Measurements from ENCODE around the gene CAV2. TPM values are rescaled to one million over a fixed set of nuclear protein-coding genes. Genes with fewer than 3 reads are reported as not detected.

CAV2 gene
- total RNA-seq, 2 experiments from 2014 or later, result not detected

DNA sequence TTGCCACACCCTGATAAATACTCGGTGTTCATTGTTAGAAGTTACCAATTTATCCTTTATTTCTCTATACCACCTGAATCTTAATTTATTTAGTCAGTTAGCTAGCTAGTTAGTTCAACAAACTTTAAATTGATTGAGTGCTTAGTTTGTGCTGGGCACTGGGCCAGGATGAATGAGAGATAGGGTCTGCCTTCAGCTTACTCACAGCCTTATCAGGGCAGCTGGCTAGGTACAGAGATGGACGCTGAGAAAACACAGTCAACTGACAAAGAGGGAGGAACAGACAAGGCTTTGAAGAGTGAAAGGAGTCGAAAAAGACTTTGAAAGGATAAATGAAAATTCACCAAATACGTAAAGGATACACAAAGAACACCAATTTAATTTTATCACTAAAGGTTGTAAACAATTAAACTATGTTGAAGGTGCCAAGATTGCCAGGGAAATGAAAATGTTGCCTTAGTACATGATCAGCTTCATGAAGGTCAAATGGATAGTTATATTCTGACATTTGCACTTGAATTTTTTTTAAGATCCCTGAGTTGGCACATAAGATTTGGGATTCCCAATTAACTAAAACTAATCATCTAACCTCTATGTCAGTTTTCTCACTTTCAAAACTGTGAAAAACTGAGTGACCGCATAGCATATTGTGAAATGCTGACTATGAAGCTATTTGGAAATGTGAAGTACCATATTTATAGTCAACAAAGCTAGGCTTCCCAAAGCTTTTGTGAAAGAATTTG is 2.1 kb downstream of the CAV2 start:
- H3K9me3 Mint-ChIP-seq, result no peaks in the 10 kb centered on the region
- H3K27ac Mint-ChIP-seq, result no peak overlapping the region
- peaks cover 63% of the 10 kb centered on the region for H3K27me3 Mint-ChIP-seq
- ChIA-PET POLR2A (interaction anchor here (0.9 to 1.1 kb wide), 2 partner anchors 10 to 25 kb away, joined by 4 to 7 read pairs; no protein-coding TSS in a partner anchor), CTCF (interaction anchor here (0.8 to 1.4 kb wide), 3 partner anchors 24 to 89 kb away, joined by 3 to 4 read pairs (median 3); no protein-coding TSS in a partner anchor)
- H3K36me3 Mint-ChIP-seq (ENCODE audit: low read depth), result no peaks in the 10 kb centered on the region
- peaks cover 10% of the 10 kb centered on the region for H3K4me1 Mint-ChIP-seq
- DNase-seq, result no peak
- no peak overlapping the region for H3K4me3 Mint-ChIP-seq

DNA sequence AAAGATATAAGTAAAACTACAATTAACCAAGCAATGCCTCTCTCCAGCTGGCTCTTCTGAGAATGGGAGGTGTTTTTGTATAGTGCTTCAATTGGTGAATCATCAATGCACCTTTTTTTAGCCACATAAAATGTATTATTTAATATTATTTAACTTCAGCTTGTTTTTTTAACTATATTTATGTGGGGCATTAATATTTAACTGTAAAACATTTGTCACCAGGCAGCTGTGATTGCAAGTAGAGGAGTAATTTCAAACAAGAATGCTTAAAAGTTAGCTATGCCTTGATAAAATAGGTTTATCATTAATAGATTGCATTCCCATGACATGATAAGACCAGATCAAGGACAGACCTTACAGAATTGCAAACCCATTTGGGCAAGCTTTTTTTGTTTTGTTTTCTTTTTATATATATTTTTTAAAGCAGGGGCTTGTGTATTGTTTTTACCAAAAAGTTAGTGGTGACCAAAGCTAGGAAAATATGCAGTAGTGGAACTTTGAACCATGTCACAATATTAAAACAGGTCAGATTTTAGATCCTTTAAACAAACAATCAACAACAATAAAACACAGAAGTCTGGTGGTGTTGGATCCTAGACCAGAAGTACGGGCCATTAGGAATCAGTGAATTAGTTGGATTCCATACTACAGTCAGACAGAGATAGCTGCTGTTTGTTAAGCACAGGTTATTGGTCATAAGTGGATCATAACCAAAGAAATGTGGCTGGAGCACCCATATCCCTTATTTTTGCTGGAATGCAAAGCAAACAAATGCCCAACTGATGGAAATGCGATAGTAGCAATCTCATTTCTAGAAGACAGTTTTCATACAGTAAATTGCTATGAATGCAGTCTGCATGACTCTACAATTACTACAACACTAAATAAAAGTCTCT is 2.9 kb downstream of the CAV2 start:
- no peaks in the 10 kb centered on the region for H3K9me3 Mint-ChIP-seq
- H3K27ac Mint-ChIP-seq, result no peak overlapping the region
- peaks cover 59% of the 10 kb centered on the region for H3K27me3 Mint-ChIP-seq
- CTCF ChIA-PET, result interaction anchor here (0.8 to 1.4 kb wide), 3 partner anchors 23 to 88 kb away, joined by 3 to 4 read pairs (median 3); no protein-coding TSS in a partner anchor
- H3K4me3 Mint-ChIP-seq, result no peak overlapping the region
- POLR2A ChIA-PET, result interaction anchor here (0.9 to 1.1 kb wide), 2 partner anchors 9 to 24 kb away, joined by 4 to 7 read pairs; no protein-coding TSS in a partner anchor
- H3K36me3 Mint-ChIP-seq (ENCODE audit: low read depth), result no peaks in the 10 kb centered on the region
- no peak for DNase-seq
- H3K4me1 Mint-ChIP-seq, result peaks cover 10% of the 10 kb centered on the region

DNA sequence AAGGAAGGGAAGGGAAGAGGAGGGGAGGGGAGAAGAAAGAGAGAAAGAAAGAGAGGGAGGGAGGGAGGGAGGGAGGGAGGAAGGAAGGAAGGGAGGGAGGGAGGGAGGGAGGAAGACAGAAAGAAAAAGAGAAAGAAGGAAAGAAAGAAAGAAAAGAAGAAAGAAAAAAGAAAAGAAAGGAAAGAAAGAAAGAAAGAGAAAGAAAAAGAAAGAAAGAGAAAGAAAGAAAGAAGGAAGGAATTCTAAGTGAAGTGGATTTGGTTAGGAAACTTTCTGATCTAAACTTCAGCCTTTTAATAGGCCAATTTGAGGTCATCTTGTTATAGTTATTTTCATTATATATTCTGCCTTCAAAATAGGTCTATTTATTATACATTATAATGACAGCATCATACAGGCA is 4.3 kb downstream of the CAV2 start:
- ChIA-PET CTCF (interaction anchor here (0.7 kb wide), 1 partner anchor 22 kb away, joined by 5 read pairs; no protein-coding TSS in a partner anchor), POLR2A (no interaction called here)
- H3K36me3 Mint-ChIP-seq (ENCODE audit: low read depth), result no peaks in the 10 kb centered on the region
- no peaks in the 10 kb centered on the region for H3K9me3 Mint-ChIP-seq
- H3K4me1 Mint-ChIP-seq, result peaks cover 10% of the 10 kb centered on the region
- DNase-seq, result no peak
- H3K27me3 Mint-ChIP-seq, result peaks cover 51% of the 10 kb centered on the region
- H3K27ac Mint-ChIP-seq, result no peak overlapping the region
- H3K4me3 Mint-ChIP-seq, result no peak overlapping the region

DNA sequence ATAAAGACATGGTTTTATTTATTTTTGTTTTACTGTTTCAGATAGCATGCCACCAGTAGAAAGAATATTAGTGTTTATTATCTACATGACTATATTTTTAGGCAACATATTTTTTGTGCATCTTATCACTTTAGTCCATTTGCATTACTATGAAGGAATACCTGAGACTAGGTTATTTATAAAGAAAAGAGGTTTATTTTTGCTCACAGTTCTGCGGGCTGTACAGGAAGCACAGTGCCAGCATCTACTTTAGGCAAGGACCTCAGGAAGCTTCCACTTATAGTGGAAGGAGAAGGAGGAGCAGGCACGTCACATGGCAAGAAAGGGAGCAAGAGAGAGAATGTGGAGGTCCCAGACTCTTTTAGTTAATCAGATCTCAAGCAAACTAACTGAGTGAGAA is 5.7 kb downstream of the CAV2 start:
- peaks cover 7% of the 10 kb centered on the region for H3K4me1 Mint-ChIP-seq
- peaks cover 52% of the 10 kb centered on the region for H3K27me3 Mint-ChIP-seq
- H3K4me3 Mint-ChIP-seq, result no peak overlapping the region
- no peaks in the 10 kb centered on the region for H3K36me3 Mint-ChIP-seq (ENCODE audit: low read depth)
- DNase-seq, result no peak
- no peaks in the 10 kb centered on the region for H3K9me3 Mint-ChIP-seq
- POLR2A ChIA-PET, result no interaction called here
- H3K27ac Mint-ChIP-seq, result no peak overlapping the region
- CTCF ChIA-PET, result no interaction called here

DNA sequence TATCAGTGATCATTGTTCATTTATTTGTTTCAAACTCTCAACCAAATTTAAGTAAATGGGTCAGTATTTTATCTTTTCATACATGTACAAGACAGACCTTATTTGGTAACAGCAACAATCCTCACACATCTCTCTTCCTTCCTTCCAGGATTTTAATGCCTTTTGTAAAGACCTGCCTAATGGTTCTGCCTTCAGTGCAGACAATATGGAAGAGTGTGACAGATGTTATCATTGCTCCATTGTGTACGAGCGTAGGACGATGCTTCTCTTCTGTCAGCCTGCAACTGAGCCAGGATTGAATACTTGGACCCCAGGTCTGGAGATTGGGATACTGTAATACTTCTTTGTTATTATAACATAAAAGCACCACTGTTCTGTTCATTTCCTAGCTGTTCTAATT is 6.3 kb downstream of the CAV2 start:
- peaks cover 47% of the 10 kb centered on the region for H3K27me3 Mint-ChIP-seq
- H3K9me3 Mint-ChIP-seq, result no peaks in the 10 kb centered on the region
- H3K27ac Mint-ChIP-seq, result no peak overlapping the region
- ChIA-PET POLR2A (no interaction called here), CTCF (no interaction called here)
- H3K36me3 Mint-ChIP-seq (ENCODE audit: low read depth), result no peaks in the 10 kb centered on the region
- no peak overlapping the region for H3K4me3 Mint-ChIP-seq
- DNase-seq, result no peak
- peaks cover 1% of the 10 kb centered on the region for H3K4me1 Mint-ChIP-seq

DNA sequence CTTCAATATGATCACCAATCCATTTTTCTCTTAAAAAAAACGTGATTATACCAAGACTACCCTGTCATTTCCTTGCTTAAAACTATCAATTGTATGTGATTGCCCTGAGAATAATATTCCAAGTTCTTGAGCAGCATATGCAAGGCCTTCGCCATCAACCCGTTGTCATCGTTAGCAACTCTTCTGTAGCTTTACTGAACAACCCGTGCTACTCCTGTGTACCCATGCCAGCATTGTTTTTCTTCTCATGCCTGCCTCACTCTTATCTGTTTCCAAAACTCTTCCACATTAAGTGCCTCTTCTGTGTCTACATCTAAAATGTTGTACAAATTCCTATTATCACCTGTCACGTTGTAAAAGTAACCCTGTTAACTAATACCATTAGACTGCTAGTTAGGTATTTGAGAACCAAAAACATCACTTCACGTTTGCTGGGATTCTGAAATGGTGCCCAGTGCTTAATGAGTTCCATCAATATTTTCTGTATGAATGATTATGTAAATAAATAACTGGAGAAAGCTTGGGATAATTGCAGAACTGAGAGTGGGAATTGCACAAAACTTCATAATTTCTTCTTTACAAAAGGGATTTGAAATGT is 10.5 kb downstream of the CAV2 start:
- Mint-ChIP-seq H3K36me3 (ENCODE audit: low read depth) (no peaks in the 10 kb centered on the region), H3K4me3 (no peak overlapping the region), H3K27ac (no peak overlapping the region), H3K4me1 (peaks cover 18% of the 10 kb centered on the region), H3K27me3 (peaks cover 34% of the 10 kb centered on the region), H3K9me3 (no peaks in the 10 kb centered on the region)
- ChIA-PET CTCF (interaction anchor here (1.3 kb wide), 1 partner anchor 82 kb away, joined by 3 read pairs; no protein-coding TSS in a partner anchor), POLR2A (interaction anchor here (2.0 kb wide), 1 partner anchor 8 kb away, joined by 7 read pairs; no protein-coding TSS in a partner anchor)
- no peak for DNase-seq

DNA sequence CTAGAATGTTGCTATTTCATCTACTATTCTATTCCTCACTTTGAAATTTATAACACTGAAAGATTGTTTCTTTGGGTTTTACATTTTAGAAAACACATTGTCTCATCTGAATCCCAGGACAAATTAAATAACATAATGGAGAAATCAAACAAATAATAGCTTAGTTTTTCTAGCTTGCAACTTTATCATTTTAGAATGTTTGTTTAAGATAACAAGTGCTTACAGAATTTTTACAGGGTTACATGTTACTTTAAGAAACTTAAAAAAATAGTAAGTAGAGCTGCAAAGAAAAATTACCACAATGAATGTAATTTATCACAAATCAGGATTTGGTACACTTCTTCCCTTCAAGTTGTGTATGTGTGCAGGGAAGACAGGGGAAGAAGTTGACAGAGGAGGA is 11.3 kb downstream of the CAV2 start:
- CTCF ChIA-PET, result interaction anchor here (1.3 to 2.8 kb wide), 2 partner anchors 15 to 81 kb away, joined by 3 to 14 read pairs; no protein-coding TSS in a partner anchor
- H3K27ac Mint-ChIP-seq, result no peak overlapping the region
- DNase-seq, result no peak
- peaks cover 18% of the 10 kb centered on the region for H3K4me1 Mint-ChIP-seq
- no peak overlapping the region for H3K4me3 Mint-ChIP-seq
- no peaks in the 10 kb centered on the region for H3K9me3 Mint-ChIP-seq
- H3K27me3 Mint-ChIP-seq, result peaks cover 34% of the 10 kb centered on the region
- POLR2A ChIA-PET, result interaction anchor here (0.7 to 2.0 kb wide), 2 partner anchors 9 to 15 kb away, joined by 3 to 7 read pairs; no protein-coding TSS in a partner anchor
- no peaks in the 10 kb centered on the region for H3K36me3 Mint-ChIP-seq (ENCODE audit: low read depth)

DNA sequence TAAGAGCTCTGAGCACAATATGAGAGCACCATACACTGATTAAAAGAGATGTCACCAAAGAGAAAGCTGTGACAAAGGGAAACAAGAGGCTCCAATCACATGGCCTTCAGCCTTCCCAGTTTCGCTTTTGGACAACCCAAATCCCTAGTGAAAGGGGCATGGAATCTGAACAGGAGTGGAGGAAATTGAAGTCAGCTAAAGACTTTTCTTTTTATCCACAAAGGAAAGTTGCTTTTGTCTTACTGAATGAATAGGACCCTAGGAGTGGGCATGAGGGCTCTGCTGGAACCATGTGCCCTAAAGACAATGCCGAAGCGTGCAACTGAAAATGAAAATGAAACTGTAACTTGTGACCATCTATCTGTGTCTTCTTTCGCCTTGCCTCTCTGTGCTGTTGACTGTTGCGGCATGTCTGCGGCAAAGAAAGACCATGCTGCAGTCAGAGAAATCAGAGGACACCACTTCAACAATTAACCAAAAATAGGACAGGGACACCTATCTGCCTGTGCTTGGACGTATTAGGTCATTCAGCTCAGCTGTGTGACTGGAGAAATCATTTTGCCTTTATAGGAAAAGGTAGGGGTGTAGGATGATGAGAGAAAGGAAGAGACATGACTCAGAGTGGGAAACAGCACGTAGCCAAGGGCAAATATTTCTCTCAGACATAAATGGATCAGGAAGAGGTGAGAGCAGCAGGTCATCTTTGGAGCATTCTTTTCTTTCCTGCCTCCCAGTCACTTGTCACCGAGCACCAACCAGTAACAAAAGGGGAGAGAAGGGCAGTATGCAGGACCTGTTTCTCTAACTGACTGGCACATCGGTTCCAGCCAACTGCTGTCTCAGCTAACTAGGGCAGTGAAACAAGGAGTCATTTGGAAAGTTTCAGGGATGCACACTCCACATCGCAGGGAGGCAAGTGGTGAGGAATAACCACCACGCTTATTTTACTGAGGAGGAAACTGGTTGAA is 12.3 kb downstream of the CAV2 start:
- H3K36me3 Mint-ChIP-seq (ENCODE audit: low read depth), result no peaks in the 10 kb centered on the region
- peak overlapping the region; percentile 75 for H3K4me3 Mint-ChIP-seq
- peaks cover 18% of the 10 kb centered on the region for H3K4me1 Mint-ChIP-seq
- peaks cover 34% of the 10 kb centered on the region for H3K27me3 Mint-ChIP-seq
- H3K27ac Mint-ChIP-seq, result peak overlapping the region; percentile 70
- CTCF ChIA-PET, result interaction anchor here (1.3 to 2.8 kb wide), 2 partner anchors 14 to 80 kb away, joined by 3 to 14 read pairs; no protein-coding TSS in a partner anchor
- POLR2A ChIA-PET, result interaction anchor here (0.7 to 2.0 kb wide), 2 partner anchors 10 to 14 kb away, joined by 3 to 7 read pairs; no protein-coding TSS in a partner anchor
- H3K9me3 Mint-ChIP-seq, result no peaks in the 10 kb centered on the region
- DNase-seq, result peak; percentile 42

DNA sequence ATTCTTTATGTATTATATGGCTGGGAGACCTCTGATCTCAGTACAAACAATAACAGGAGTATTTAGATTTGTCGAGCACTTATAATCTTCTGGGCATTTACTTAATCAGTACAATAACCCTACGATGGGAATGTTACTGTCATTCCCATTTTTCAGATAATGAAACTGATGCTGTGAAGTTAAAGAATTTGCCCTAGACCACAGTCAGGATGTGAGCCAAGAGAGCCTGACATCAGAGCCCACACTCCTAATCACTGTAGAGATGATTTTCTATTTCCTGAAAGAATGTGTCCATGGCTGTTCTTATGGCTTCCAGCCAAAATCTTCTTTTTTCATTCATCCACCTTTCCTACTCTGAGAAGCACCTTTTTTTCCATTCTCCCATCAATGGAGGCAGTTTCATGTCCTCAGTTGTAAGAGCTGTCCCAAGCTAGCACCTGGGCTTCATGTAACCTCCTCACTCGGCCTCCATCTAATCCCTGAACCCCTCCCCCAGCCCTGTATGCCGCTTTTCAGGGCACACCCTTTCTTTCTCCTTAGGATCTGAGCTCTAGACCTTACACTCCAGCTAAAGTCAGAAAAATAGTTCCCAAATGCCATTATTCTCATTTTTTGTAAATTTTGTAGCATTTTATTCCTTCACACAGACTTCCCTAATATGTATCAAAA is 13.1 kb downstream of the CAV2 start:
- Mint-ChIP-seq H3K4me3 (peak overlapping the region; percentile 75), H3K9me3 (no peaks in the 10 kb centered on the region), H3K4me1 (peaks cover 18% of the 10 kb centered on the region), H3K36me3 (ENCODE audit: low read depth) (no peaks in the 10 kb centered on the region), H3K27ac (no peak overlapping the region), H3K27me3 (peaks cover 30% of the 10 kb centered on the region)
- CTCF ChIA-PET, result interaction anchor here (2.8 kb wide), 1 partner anchor 14 kb away, joined by 14 read pairs; no protein-coding TSS in a partner anchor
- POLR2A ChIA-PET, result interaction anchor here (2.0 kb wide), 1 partner anchor 11 kb away, joined by 7 read pairs; no protein-coding TSS in a partner anchor
- DNase-seq, result no peak

DNA sequence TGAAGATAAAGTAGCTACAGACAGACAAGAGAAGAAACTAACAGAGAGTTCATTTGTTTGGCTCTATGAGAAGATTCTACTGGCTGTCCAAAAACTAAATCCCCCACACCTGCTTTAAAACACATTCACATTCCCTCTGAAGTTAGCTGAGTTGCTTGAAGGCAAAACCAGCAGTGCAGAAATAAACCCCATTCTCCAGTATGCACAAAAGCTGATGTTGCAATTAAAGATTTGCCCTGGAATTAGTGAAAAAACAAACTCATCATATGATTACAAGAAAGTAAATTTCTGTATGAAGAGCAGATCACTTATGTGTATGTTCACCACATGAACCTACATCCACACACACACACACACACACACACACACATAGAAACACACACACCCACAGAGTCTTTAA is 16.0 kb downstream of the CAV2 start:
- peaks cover 18% of the 10 kb centered on the region for H3K4me1 Mint-ChIP-seq
- no peak for DNase-seq
- ChIA-PET POLR2A (no interaction called here), CTCF (interaction anchor here (1.7 kb wide), 1 partner anchor 11 kb away, joined by 6 read pairs; no protein-coding TSS in a partner anchor)
- no peak overlapping the region for H3K4me3 Mint-ChIP-seq
- peaks cover 34% of the 10 kb centered on the region for H3K27me3 Mint-ChIP-seq
- H3K36me3 Mint-ChIP-seq (ENCODE audit: low read depth), result no peaks in the 10 kb centered on the region
- H3K27ac Mint-ChIP-seq, result no peak overlapping the region
- no peaks in the 10 kb centered on the region for H3K9me3 Mint-ChIP-seq

DNA sequence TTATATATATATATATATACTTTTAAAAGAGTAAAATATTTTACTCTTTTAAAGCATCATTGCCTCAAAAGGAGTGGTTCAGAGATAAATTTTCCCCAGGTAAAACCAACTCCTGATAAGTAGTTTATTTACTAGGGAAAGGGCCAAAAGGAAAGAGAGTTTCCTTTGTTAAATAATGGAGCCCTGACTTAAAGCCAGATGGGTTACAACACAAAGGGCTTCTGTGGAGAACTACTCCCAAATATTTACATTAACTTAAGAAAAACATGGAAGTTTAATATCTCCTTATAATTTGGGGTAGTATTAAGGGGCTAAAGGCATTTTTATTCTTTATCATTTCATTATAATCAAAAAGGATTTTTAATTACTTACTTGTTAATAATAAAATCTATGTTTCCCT is 16.8 kb downstream of the CAV2 start:
- ChIA-PET POLR2A (no interaction called here), CTCF (no interaction called here)
- no peak for DNase-seq
- Mint-ChIP-seq H3K4me1 (peaks cover 17% of the 10 kb centered on the region), H3K27ac (no peak overlapping the region), H3K36me3 (ENCODE audit: low read depth) (no peaks in the 10 kb centered on the region), H3K4me3 (no peak overlapping the region), H3K9me3 (no peaks in the 10 kb centered on the region), H3K27me3 (peaks cover 39% of the 10 kb centered on the region)

Data from activated CD4-positive, alpha-beta memory T cell treated with anti-CD3 and anti-CD28 coated beads, Interleukin-2, amount 10 ng/mL, durations not matched to agents 7 days and 5 days (primary cell).